Caco-2 (cell line): ENCODE measurements around the gene PDGFRB. TPM values are rescaled to one million over a fixed set of nuclear protein-coding genes. Genes with fewer than 3 reads are reported as not detected.

ENCODE experiments used
- BruUV-seq: library from RNA; stranded (reverse); fragments of 400-500 nt; replicated peaks from 2 replicates; lab custom pipeline; 2021; lab: Mats Ljungman, UMichigan
- CTCF ChIA-PET: fragments of 300-600 bp; sonication (Branson Sonifier 250); formaldehyde crosslinking; loops from one replicate; lab custom pipeline; 2022; ENCODE audit warnings: antibody characterized with exemption; lab: Charles Lee
- POLR2A ChIA-PET: fragments of 300-600 bp; sonication (Branson Sonifier 250); formaldehyde crosslinking; loops from one replicate; lab custom pipeline; 2022; ENCODE audit warnings: antibody characterized with exemption; lab: Charles Lee
- DNase-seq, 2 experiments: peaks; one replicate each; pipeline versions ENCODE4 v3.0.0 to v3.0.0-alpha.2; 2020 to 2022
- H3K27me3 ChIP-seq: replicated peaks from 2 replicates; pipeline ENCODE4 v1.6.0; 2011; ENCODE audit warnings: low read length; ENCODE audit not compliant: control insufficient read depth, insufficient read depth
- H3K36me3 ChIP-seq: 2 replicates; pipeline ENCODE4 v1.5.1; 2011; ENCODE audit warnings: low read length; ENCODE audit not compliant: control insufficient read depth, insufficient read depth
- H3K4me1 ChIP-seq: fragments of 250-450 bp; sonication (Bioruptor Pico); 2 replicates; pipeline ENCODE4 v1.5.1; 2020; ENCODE audit warnings: mild to moderate bottlenecking
- H3K4me3 ChIP-seq: 2 replicates; pipeline ENCODE4 v1.5.1; 2011; ENCODE audit warnings: low read depth, mild to moderate bottlenecking, control low read depth, low read length
- H3K9me3 ChIP-seq: fragments of 250-450 bp; sonication (Bioruptor Pico); 2 replicates; pipeline ENCODE4 v1.5.1; 2020; ENCODE audit warnings: mild to moderate bottlenecking, moderate library complexity
- H3K27ac Mint-ChIP-seq: one replicate; pipeline ENCODE4 v1.8.0; 2022; ENCODE audit warnings: mixed read lengths; ENCODE audit not compliant: unreplicated experiment
- H3K27me3 Mint-ChIP-seq: one replicate; pipeline ENCODE4 v1.8.0; 2022; ENCODE audit warnings: mixed read lengths; ENCODE audit not compliant: insufficient read depth, unreplicated experiment
- H3K36me3 Mint-ChIP-seq: one replicate; pipeline ENCODE4 v1.8.0; 2022; ENCODE audit warnings: mild to moderate bottlenecking, mixed read lengths; ENCODE audit not compliant: insufficient read depth, unreplicated experiment
- H3K4me1 Mint-ChIP-seq: one replicate; pipeline ENCODE4 v1.8.0; 2022; ENCODE audit warnings: low read depth, mixed read lengths; ENCODE audit not compliant: unreplicated experiment
- H3K4me3 Mint-ChIP-seq: one replicate; pipeline ENCODE4 v1.8.0; 2022; ENCODE audit warnings: mild to moderate bottlenecking, moderate library complexity, mixed read lengths; ENCODE audit not compliant: unreplicated experiment
- H3K9me3 Mint-ChIP-seq: one replicate; pipeline ENCODE4 v1.8.0; 2022; ENCODE audit warnings: mixed read lengths; ENCODE audit not compliant: unreplicated experiment
- CTCF ChIP-seq, 2 experiments: fragments of 200-600 bp in 1 of 2; IDR thresholded peaks; 1 replicate in 1 of 2; 2 replicates in 1 of 2; pipeline versions ENCODE4 v1.5.1 to v1.8.0; 2011 to 2022; ENCODE audit warnings: antibody characterized with exemption in 1 of 2, control low read depth in 1 of 2, inconsistent platforms in 1 of 2, low read depth in 1 of 2, low read length in 1 of 2, mild to moderate bottlenecking in 1 of 2, moderate library complexity in 1 of 2; ENCODE audit not compliant: insufficient read depth in 1 of 2, severe bottlenecking in 1 of 2, unreplicated experiment in 1 of 2
- intact Hi-C: fragments of 100-400 bp; cut with micrococcal nuclease; formaldehyde crosslinking; loops from one replicate; pipeline ENCODE4 v1.10.0; 2022; ENCODE audit not compliant: unreplicated experiment
- total RNA-seq: library from RNA; stranded (reverse); gene quantifications from 2 replicates; pipeline ENCODE4 v1.2.3, GENCODE V29; 2022

The PDGFRB gene
- total RNA-seq, 1 experiment from 2014 or later: 5.9 TPM

- no peak overlapping the region for H3K4me3 ChIP-seq
- H3K27ac Mint-ChIP-seq: no peak overlapping the region
- CTCF ChIA-PET: no interaction called here
- no peak for TF ChIP-seq CTCF (IDR thresholded peaks at IDR 0.05; ENCODE audit: insufficient read depth in 1 of 2, low read depth in 1 of 2, low read length in 1 of 2, severe bottlenecking in 1 of 2, unreplicated experiment in 1 of 2)
- BruUV-seq: no TSS peak
- no peaks in the 10 kb centered on the region for H3K36me3 Mint-ChIP-seq
- no peaks in the 10 kb centered on the region; the same call in 1 of the 2 replicates for H3K36me3 ChIP-seq
- intact Hi-C loops: no loop called here
- H3K27me3 ChIP-seq: no peaks in the 10 kb centered on the region
- no peaks in the 10 kb centered on the region for H3K9me3 ChIP-seq
- H3K4me3 Mint-ChIP-seq: no peak overlapping the region
- H3K9me3 Mint-ChIP-seq: no peaks in the 10 kb centered on the region
- H3K4me1 Mint-ChIP-seq: peaks cover 15% of the 10 kb centered on the region
- POLR2A ChIA-PET: no interaction called here
- peaks cover 16% of the 10 kb centered on the region for H3K4me1 ChIP-seq
- no peaks in the 10 kb centered on the region for H3K27me3 Mint-ChIP-seq
- no peak for DNase-seq
These were observed 27.8 kb upstream of the PDGFRB start for GRCh38 chr5:150183436-150183835.

GRCh38 chr5:150182774-150183173, 27.1 kb upstream of the PDGFRB start:
- Histone ChIP-seq H3K36me3 (no peaks in the 10 kb centered on the region; the same call in 1 of the 2 replicates), H3K4me3 (no peak overlapping the region), H3K4me1 (peaks cover 12% of the 10 kb centered on the region), H3K9me3 (no peaks in the 10 kb centered on the region), H3K27me3 (no peaks in the 10 kb centered on the region)
- Mint-ChIP-seq H3K4me1 (peaks cover 15% of the 10 kb centered on the region), H3K27ac (no peak overlapping the region), H3K9me3 (no peaks in the 10 kb centered on the region), H3K4me3 (no peak overlapping the region), H3K27me3 (no peaks in the 10 kb centered on the region), H3K36me3 (no peaks in the 10 kb centered on the region)
- no peak for TF ChIP-seq CTCF (IDR thresholded peaks at IDR 0.05; ENCODE audit: insufficient read depth in 1 of 2, low read depth in 1 of 2, low read length in 1 of 2, severe bottlenecking in 1 of 2, unreplicated experiment in 1 of 2)
- BruUV-seq: no TSS peak
- intact Hi-C loops: no loop called here
- DNase-seq: no peak
- ChIA-PET CTCF (no interaction called here), POLR2A (no interaction called here)

GRCh38 chr5:150181766-150182545, 26.3 kb upstream of the PDGFRB start:
- intact Hi-C loops: no loop called here
- H3K36me3 ChIP-seq: no peaks in the 10 kb centered on the region; the same call in 1 of the 2 replicates
- ChIA-PET CTCF (no interaction called here), POLR2A (no interaction called here)
- Mint-ChIP-seq H3K36me3 (no peaks in the 10 kb centered on the region), H3K4me3 (no peak overlapping the region), H3K27me3 (no peaks in the 10 kb centered on the region), H3K27ac (peak overlapping the region; percentile 29), H3K9me3 (no peaks in the 10 kb centered on the region), H3K4me1 (peaks cover 15% of the 10 kb centered on the region)
- BruUV-seq: no TSS peak
- no peak for DNase-seq
- H3K27me3 ChIP-seq: no peaks in the 10 kb centered on the region
- no peak for TF ChIP-seq CTCF (IDR thresholded peaks at IDR 0.05; ENCODE audit: insufficient read depth in 1 of 2, low read depth in 1 of 2, low read length in 1 of 2, severe bottlenecking in 1 of 2, unreplicated experiment in 1 of 2)
- H3K4me3 ChIP-seq: no peak overlapping the region
- H3K4me1 ChIP-seq: peaks cover 12% of the 10 kb centered on the region
- no peaks in the 10 kb centered on the region for H3K9me3 ChIP-seq
